ENCODE results near the gene CFAP43.
"Not testable (repeated sequence)": the region's sequence is repeated elsewhere in the genome, so short reads cannot be mapped to it uniquely, and the experiment has no call there.

Gene CFAP43

GRCh38 chr10:104251443-104251842, 19.3 kb upstream of the CFAP43 start:
- no peak for DNase-seq (ENCODE audit: low read depth)
- no peak for TF ChIP-seq CTCF (IDR thresholded peaks at IDR 0.05; ENCODE audit: low read length, missing control alignments)
- H3K4me3 ChIP-seq (replicated peaks; ENCODE audit: low read depth, low read length), result no peak overlapping the region

- DNase-seq (ENCODE audit: low read depth), result no peak
- no peak overlapping the region for H3K4me3 ChIP-seq (replicated peaks; ENCODE audit: low read depth, low read length)
- no peak for TF ChIP-seq CTCF (IDR thresholded peaks at IDR 0.05; ENCODE audit: low read length, missing control alignments)
Measured at GRCh38 chr10:104250371-104250770, 18.2 kb upstream of the CFAP43 start.

- not testable (repeated sequence) for DNase-seq (ENCODE audit: low read depth); H3K4me3 ChIP-seq (replicated peaks; ENCODE audit: low read depth, low read length)
Measured at GRCh38 chr10:104248931-104249330, 16.8 kb upstream of the CFAP43 start.

- H3K4me3 ChIP-seq (replicated peaks; ENCODE audit: low read depth, low read length), result no peak overlapping the region
- DNase-seq (ENCODE audit: low read depth), result no peak
- no peak for TF ChIP-seq CTCF (IDR thresholded peaks at IDR 0.05; ENCODE audit: low read length, missing control alignments)
Measured at GRCh38 chr10:104247513-104248146, 15.5 kb upstream of the CFAP43 start.

- peak; percentile 73 for DNase-seq (ENCODE audit: low read depth)
- H3K4me3 ChIP-seq (replicated peaks; ENCODE audit: low read depth, low read length), result no peak overlapping the region
- TF ChIP-seq CTCF (IDR thresholded peaks at IDR 0.05; ENCODE audit: low read length, missing control alignments), result no peak
Measured at GRCh38 chr10:104246976-104247375, 14.8 kb upstream of the CFAP43 start.

GRCh38 chr10:104245066-104245632, 13.0 kb upstream of the CFAP43 start:
- no peak for TF ChIP-seq CTCF (IDR thresholded peaks at IDR 0.05; ENCODE audit: low read length, missing control alignments)
- no peak overlapping the region for H3K4me3 ChIP-seq (replicated peaks; ENCODE audit: low read depth, low read length)
- no peak for DNase-seq (ENCODE audit: low read depth)

- no peak overlapping the region for H3K4me3 ChIP-seq (replicated peaks; ENCODE audit: low read depth, low read length)
- DNase-seq (ENCODE audit: low read depth), result no peak
- no peak for TF ChIP-seq CTCF (IDR thresholded peaks at IDR 0.05; ENCODE audit: low read length, missing control alignments)
Measured at GRCh38 chr10:104243512-104243911, 11.3 kb upstream of the CFAP43 start.

- DNase-seq (ENCODE audit: low read depth); H3K4me3 ChIP-seq (replicated peaks; ENCODE audit: low read depth, low read length): not testable (repeated sequence)
Measured at GRCh38 chr10:104243009-104243408, 10.8 kb upstream of the CFAP43 start.

Data from fibroblast of pulmonary artery (primary cell).